OCI-LY3 (cell line): ENCODE data around the gene ASAP2.

Source experiments
- EZH2phosphoT487 ChIP-seq: fragments of 200-600 bp; shearing (Covaris generic); IDR thresholded peaks from 2 replicates; pipeline ENCODE4 v1.6.1; 2018; ENCODE audit warnings: antibody characterized with exemption, mixed run types, low read depth
- TF ChIP-seq, protein P1 (sequence below): fragments of 200-600, 300-600 bp; sonication (generic); IDR thresholded peaks from 2 replicates; pipeline ENCODE4 v1.5.1; 2014; ENCODE audit warnings: antibody characterized with exemption, low read length, low read depth

DNA sequence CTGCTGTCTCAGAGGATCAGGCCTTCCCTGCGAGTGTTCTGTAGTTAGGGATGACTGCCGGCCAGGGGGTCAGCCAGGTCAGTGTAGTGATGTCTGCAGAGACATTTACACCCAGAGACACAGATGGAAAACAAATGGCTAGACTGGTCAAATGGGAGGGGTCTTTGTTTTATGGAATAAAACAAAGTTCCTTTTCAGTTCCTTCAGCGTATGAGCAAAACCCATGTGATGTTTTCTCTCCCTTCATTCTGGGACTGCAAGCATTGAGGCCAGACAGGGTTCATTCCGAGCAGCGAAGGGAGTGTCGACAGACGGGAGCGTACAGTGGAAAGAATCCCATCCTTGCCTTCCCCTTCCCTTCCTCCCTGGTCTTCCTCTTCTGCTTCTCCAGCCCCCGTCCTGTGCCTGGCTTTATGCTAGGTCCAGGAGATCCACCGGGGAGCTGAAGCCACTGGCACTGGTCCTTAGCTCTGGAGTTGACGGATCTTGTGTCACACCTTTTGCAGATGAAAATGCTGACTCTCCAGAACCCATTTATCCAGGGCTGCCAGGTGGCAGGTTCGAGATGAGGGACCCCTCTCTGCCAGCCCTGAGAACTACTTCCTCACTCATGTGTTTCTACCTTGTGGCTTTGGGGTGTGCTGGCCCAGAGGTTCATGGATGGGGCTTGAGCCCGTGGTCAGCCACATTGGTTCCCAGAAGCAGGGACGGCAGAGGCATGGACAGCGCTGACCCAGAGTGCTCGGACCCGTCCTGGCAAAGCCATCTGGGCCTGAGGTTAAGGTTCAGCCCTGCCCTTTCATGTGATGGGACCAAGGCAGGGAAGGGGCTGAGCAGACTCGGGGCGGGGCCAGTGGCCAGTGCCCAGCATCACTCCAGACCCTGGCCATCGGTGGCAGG lies 192.5 kb downstream of the ASAP2 start:
- TF ChIP-seq, protein P1, sequence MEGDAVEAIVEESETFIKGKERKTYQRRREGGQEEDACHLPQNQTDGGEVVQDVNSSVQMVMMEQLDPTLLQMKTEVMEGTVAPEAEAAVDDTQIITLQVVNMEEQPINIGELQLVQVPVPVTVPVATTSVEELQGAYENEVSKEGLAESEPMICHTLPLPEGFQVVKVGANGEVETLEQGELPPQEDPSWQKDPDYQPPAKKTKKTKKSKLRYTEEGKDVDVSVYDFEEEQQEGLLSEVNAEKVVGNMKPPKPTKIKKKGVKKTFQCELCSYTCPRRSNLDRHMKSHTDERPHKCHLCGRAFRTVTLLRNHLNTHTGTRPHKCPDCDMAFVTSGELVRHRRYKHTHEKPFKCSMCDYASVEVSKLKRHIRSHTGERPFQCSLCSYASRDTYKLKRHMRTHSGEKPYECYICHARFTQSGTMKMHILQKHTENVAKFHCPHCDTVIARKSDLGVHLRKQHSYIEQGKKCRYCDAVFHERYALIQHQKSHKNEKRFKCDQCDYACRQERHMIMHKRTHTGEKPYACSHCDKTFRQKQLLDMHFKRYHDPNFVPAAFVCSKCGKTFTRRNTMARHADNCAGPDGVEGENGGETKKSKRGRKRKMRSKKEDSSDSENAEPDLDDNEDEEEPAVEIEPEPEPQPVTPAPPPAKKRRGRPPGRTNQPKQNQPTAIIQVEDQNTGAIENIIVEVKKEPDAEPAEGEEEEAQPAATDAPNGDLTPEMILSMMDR, result no peak
- no peak for TF ChIP-seq EZH2phosphoT487
